Mesothelial cell of epicardium (in vitro differentiated cells): ENCODE data around the gene ATP1B3. TPM values are rescaled to one million over a fixed set of nuclear protein-coding genes. Genes with fewer than 3 reads are reported as not detected.
A peak's percentile ranks its signal among the peaks of the same experiment; 100 is the strongest.
"Not testable (repeated sequence)": the region's sequence is repeated elsewhere in the genome, so short reads cannot be mapped to it uniquely, and the experiment has no call there.

Experiments
- DNase-seq, 2 experiments: peaks; one replicate each; pipeline ENCODE4 v3.0.0; 2021; ENCODE audit warnings: low spot score in 2 of 2; ENCODE audit not compliant: unreplicated experiment in 2 of 2
- H3K27ac Mint-ChIP-seq: 2 replicates; pipeline ENCODE4 v1.8.0; 2021; ENCODE audit warnings: mixed read lengths
- H3K27me3 Mint-ChIP-seq: 2 replicates; pipeline ENCODE4 v1.8.0; 2021; ENCODE audit warnings: low read depth, mixed read lengths
- H3K36me3 Mint-ChIP-seq: 2 replicates; pipeline ENCODE4 v1.8.0; 2021; ENCODE audit warnings: mixed read lengths
- H3K4me1 Mint-ChIP-seq: 2 replicates; pipeline ENCODE4 v1.8.0; 2021; ENCODE audit warnings: mixed read lengths
- H3K4me3 Mint-ChIP-seq: 2 replicates; pipeline ENCODE4 v1.8.0; 2021; ENCODE audit warnings: mild to moderate bottlenecking, moderate library complexity, mixed read lengths
- H3K9me3 Mint-ChIP-seq: 2 replicates; pipeline ENCODE4 v1.8.0; 2021; ENCODE audit warnings: mixed read lengths
- CTCF ChIP-seq: fragments of 200-600 bp; sonication (generic); IDR thresholded peaks from one replicate; pipeline ENCODE4 v1.5.0; 2021; ENCODE audit warnings: antibody characterized with exemption; ENCODE audit not compliant: unreplicated experiment
- total RNA-seq: library from RNA; stranded (reverse); gene quantifications from 3 replicates; pipeline ENCODE4 v1.2.1, GENCODE V29; 2021

ATP1B3 gene
- total RNA-seq, 1 donor from 2014 or later, result 154 TPM

DNA sequence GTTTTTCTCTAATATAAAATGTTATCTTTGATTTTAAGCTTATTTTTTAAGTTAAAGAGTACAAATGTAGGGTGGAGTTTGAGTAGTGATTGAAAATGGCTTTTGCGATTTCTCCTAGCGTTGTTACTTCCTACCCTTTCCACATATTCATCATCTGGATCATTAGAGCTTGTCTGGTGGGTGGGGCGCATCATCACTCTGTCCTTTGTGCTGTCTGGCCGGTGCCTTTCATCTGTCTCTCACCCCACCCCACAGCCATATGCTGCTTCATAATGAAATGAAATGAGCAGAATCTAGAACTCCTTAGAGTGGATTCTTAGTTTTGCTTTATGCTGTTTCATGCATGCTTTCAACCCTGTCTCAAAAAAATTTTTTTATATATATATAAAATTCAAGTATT is 44.3 kb downstream of the ATP1B3 start:
- Mint-ChIP-seq H3K36me3 (peaks cover 25% of the 10 kb centered on the region), H3K9me3 (no peaks in the 10 kb centered on the region), H3K4me1 (peaks cover 29% of the 10 kb centered on the region), H3K27ac (peak overlapping the region; percentile 72), H3K27me3 (no peaks in the 10 kb centered on the region), H3K4me3 (no peak overlapping the region)
- TF ChIP-seq CTCF, result no peak
- DNase-seq, result no peak

DNA sequence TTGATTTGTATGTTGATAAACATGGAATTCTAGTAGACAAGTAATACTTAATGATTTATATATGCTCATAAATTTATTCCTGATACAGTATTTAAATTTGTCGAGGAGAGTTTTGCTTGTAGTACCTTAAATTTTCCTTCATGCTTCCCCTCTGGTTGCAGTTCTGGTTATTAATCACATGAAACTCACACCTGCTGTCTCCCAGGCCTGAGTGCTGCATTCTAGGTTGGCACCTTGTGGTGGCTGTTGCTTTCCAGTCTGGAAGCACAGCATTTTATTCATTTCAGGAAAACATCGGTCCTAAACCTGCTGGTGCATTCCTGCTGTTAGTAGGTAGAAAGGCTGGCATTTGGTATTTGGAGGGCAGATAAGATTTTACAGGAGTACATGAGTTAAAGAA is 44.9 kb downstream of the ATP1B3 start:
- no peak for TF ChIP-seq CTCF
- H3K4me1 Mint-ChIP-seq, result peaks cover 24% of the 10 kb centered on the region
- H3K9me3 Mint-ChIP-seq, result no peaks in the 10 kb centered on the region
- H3K36me3 Mint-ChIP-seq, result peaks cover 28% of the 10 kb centered on the region
- H3K4me3 Mint-ChIP-seq, result no peak overlapping the region
- DNase-seq, result no peak
- no peaks in the 10 kb centered on the region for H3K27me3 Mint-ChIP-seq
- H3K27ac Mint-ChIP-seq, result peak overlapping the region; percentile 19

DNA sequence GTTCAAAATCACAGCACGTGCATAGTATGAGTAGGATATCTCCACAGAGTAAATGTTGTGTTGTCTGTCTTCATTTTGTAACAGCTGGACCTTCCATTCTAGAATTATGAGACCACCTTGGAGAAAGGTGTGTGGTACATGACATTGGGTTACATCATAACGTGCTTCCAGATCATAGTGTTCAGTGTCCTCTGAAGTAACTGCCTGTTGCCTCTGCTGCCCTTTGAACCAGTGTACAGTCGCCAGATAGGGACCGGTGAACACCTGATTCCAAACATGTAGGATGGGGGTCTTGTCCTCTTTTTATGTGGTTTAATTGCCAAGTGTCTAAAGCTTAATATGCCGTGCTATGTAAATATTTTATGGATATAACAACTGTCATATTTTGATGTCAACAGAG is 49.2 kb downstream of the ATP1B3 start:
- H3K36me3 Mint-ChIP-seq, result peaks cover 37% of the 10 kb centered on the region
- not testable (repeated sequence) for H3K9me3 Mint-ChIP-seq, DNase-seq, H3K4me3 Mint-ChIP-seq, H3K27ac Mint-ChIP-seq, H3K4me1 Mint-ChIP-seq, H3K27me3 Mint-ChIP-seq

DNA sequence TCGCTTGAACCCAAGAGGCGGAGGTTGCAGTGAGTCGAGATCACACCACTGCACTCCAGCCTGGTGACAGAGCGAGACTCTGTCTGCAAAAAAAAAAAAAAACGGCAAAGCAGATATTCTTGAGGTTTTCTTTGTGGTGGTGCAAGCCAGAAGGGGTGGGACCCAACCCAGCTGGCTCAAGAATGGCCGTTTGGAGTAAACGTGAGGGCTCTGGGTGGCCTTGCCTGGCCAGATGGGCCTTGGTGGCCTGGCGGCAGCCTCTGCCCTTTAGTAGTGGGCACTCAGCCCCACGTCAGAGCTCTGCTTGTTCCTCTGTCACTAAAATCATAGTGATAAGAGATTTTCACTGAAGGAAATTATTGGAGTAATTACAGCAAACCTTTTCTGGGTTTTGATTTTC is 50.5 kb downstream of the ATP1B3 start:
- TF ChIP-seq CTCF, result no peak
- Mint-ChIP-seq H3K27me3 (no peaks in the 10 kb centered on the region), H3K36me3 (peaks cover 32% of the 10 kb centered on the region), H3K4me1 (peaks cover 1% of the 10 kb centered on the region), H3K4me3 (no peak overlapping the region), H3K9me3 (no peaks in the 10 kb centered on the region), H3K27ac (no peak overlapping the region)
- DNase-seq, result no peak

- H3K4me1 Mint-ChIP-seq, result no peaks in the 10 kb centered on the region
- H3K9me3 Mint-ChIP-seq, result no peaks in the 10 kb centered on the region
- DNase-seq, result no peak
- H3K36me3 Mint-ChIP-seq, result peaks cover 22% of the 10 kb centered on the region
- no peak overlapping the region for H3K4me3 Mint-ChIP-seq
- H3K27ac Mint-ChIP-seq, result no peak overlapping the region
- no peaks in the 10 kb centered on the region for H3K27me3 Mint-ChIP-seq
- no peak for TF ChIP-seq CTCF
Observed at GRCh38 chr3:141928631-141929270, 52.3 kb downstream of the ATP1B3 start.

GRCh38 chr3:141929341-141929995 is 53.0 kb downstream of the ATP1B3 start:
- no peak for TF ChIP-seq CTCF
- Mint-ChIP-seq H3K9me3 (no peaks in the 10 kb centered on the region), H3K4me3 (no peak overlapping the region), H3K27me3 (no peaks in the 10 kb centered on the region), H3K27ac (no peak overlapping the region), H3K4me1 (peaks cover 6% of the 10 kb centered on the region), H3K36me3 (peaks cover 19% of the 10 kb centered on the region)
- no peak for DNase-seq
